Stimulated activated naive CD4-positive, alpha-beta T cell treated with Interleukin-2 at 50 U/mL for 16 hours (primary cell): ENCODE results near the gene LRFN2.

Experiments used
- DNase-seq: peaks from one replicate; lab custom pipeline; 2025; lab: John Stamatoyannopoulos, UW

LRFN2 gene

GRCh38 chr6:40349901-40350746, 237.0 kb downstream of the LRFN2 start:
- DNase-seq: no peak

DNA sequence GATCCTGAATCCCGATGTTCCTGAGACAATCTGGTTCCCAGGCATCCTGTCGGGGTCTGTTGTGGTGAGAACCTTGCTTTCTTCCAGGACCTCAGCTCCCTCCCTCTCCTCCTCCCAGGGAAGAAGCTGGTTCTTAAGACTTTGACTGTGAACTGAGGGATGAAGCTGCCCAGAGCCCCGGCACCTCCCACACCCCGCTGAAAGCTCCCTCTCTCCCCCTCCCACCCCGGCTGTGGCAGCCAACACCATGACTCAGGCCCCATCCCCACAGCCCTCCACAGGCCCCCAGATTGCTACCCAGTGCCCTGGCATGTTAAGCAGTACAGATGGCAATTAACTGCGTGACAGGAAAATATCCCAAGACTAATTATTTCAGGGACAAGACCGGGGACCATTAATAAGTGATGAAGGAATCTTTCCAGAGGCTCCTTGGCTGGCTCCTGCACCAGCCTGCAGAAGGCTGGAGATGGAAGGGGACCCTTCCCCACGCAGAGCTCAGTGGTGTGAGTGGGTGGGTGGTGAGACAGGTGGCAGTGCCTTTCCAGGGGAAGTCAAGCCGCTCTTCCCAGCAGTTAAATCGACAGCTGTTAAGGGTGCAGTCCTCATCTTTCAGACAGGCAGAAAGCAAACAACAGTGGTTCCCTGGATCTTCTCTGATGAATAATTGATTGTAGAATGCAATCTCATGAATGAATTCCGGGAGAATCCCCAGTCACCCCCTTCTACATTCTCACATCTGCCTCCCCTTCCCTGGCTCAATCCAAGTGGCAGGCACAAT, 237.9 kb downstream of the LRFN2 start:
- DNase-seq: no peak

- no peak for DNase-seq
Measured at GRCh38 chr6:40348591-40348990, 238.6 kb downstream of the LRFN2 start.

GRCh38 chr6:40347571-40348011, 239.6 kb downstream of the LRFN2 start:
- no peak for DNase-seq

- DNase-seq: no peak
Measured at GRCh38 chr6:40346246-40346645, 240.9 kb downstream of the LRFN2 start.

DNA sequence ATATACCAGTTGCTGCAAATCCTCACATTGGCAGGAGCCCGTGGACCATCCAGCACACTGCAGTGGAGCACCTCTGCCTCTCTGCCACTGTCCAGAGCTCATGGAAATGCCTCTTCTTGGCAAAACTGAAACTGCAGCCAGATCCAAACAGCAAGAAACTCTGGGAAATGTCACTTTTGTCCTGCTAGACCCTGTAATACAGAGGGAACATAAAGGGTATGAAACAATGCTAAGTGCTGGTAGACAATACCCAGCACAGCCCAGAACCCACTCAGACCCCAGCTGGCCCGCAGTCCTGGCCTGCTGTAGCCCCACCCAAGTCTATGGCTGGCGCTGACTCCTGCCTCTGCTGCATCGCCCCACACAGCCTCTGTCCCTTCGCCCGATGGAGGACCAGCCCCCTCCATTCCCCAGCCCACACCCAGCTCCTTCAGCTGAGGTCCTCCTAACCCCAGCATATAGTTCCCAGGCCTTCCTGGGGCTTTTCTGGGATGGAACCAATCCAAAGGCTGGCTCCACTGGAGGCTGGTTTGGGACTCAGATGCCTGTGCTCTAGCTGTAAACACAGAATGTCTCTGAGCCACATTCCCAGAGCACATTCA, 242.5 kb downstream of the LRFN2 start:
- no peak for DNase-seq

GRCh38 chr6:40343877-40344565, 243.1 kb downstream of the LRFN2 start:
- no peak for DNase-seq

GRCh38 chr6:40343318-40343876, 243.8 kb downstream of the LRFN2 start:
- no peak for DNase-seq

DNA sequence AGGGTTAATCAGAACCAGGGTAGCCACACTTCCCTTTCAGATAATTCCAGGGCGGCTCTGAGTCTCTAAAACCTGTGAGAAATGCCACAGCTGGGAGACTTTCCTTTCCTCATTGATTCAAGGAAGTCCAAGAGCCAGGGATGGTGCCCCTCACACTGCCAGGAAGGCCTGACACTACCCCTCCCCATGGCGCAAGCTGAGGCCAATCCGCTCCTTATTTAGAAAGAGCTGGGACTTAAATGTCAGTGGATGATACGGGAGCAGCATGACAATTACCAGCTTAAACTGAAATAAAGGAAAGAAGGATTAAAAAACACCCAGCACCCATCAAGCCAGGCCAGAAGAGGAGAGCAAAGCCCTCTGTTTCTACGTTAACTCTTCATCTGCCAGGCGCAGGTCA, 244.4 kb downstream of the LRFN2 start:
- DNase-seq: no peak

GRCh38 chr6:40341726-40342125, 245.4 kb downstream of the LRFN2 start:
- no peak for DNase-seq
